Measurements from ENCODE around the gene MED12L.

MED12L gene

GRCh38 chr3:151107177-151107576 lies 21.7 kb downstream of the MED12L start:
- no peak overlapping the region for H3K27ac Mint-ChIP-seq
- no peak overlapping the region for H3K4me3 Mint-ChIP-seq
- no peaks in the 10 kb centered on the region for H3K36me3 Mint-ChIP-seq
- H3K9me3 Mint-ChIP-seq (ENCODE audit: low read depth), result no peaks in the 10 kb centered on the region
- H3K27me3 Mint-ChIP-seq, result peaks cover 4% of the 10 kb centered on the region
- H3K4me1 Mint-ChIP-seq (ENCODE audit: low read depth), result no peaks in the 10 kb centered on the region

GRCh38 chr3:151107701-151108100 lies 22.2 kb downstream of the MED12L start:
- Mint-ChIP-seq H3K4me3 (no peak overlapping the region), H3K4me1 (ENCODE audit: low read depth) (no peaks in the 10 kb centered on the region), H3K27ac (no peak overlapping the region), H3K9me3 (ENCODE audit: low read depth) (no peaks in the 10 kb centered on the region), H3K36me3 (no peaks in the 10 kb centered on the region), H3K27me3 (peaks cover 4% of the 10 kb centered on the region)

- Mint-ChIP-seq H3K27me3 (peaks cover 4% of the 10 kb centered on the region), H3K4me3 (no peak overlapping the region), H3K9me3 (ENCODE audit: low read depth) (no peaks in the 10 kb centered on the region), H3K27ac (no peak overlapping the region), H3K36me3 (no peaks in the 10 kb centered on the region), H3K4me1 (ENCODE audit: low read depth) (no peaks in the 10 kb centered on the region)
Observed at GRCh38 chr3:151109286-151109800, 23.9 kb downstream of the MED12L start.

GRCh38 chr3:151112731-151113130 lies 27.3 kb downstream of the MED12L start:
- no peak overlapping the region for H3K27ac Mint-ChIP-seq
- H3K4me1 Mint-ChIP-seq (ENCODE audit: low read depth), result no peaks in the 10 kb centered on the region
- H3K4me3 Mint-ChIP-seq, result no peak overlapping the region
- H3K36me3 Mint-ChIP-seq, result no peaks in the 10 kb centered on the region
- H3K9me3 Mint-ChIP-seq (ENCODE audit: low read depth), result no peaks in the 10 kb centered on the region
- H3K27me3 Mint-ChIP-seq, result peaks cover 6% of the 10 kb centered on the region

- H3K27me3 Mint-ChIP-seq, result peaks cover 4% of the 10 kb centered on the region
- no peaks in the 10 kb centered on the region for H3K36me3 Mint-ChIP-seq
- H3K27ac Mint-ChIP-seq, result no peak overlapping the region
- H3K9me3 Mint-ChIP-seq (ENCODE audit: low read depth), result no peaks in the 10 kb centered on the region
- H3K4me3 Mint-ChIP-seq, result no peak overlapping the region
- no peaks in the 10 kb centered on the region for H3K4me1 Mint-ChIP-seq (ENCODE audit: low read depth)
Observed at GRCh38 chr3:151113343-151113742, 27.9 kb downstream of the MED12L start.

GRCh38 chr3:151117047-151117446 lies 31.6 kb downstream of the MED12L start:
- no peaks in the 10 kb centered on the region for H3K4me1 Mint-ChIP-seq (ENCODE audit: low read depth)
- H3K9me3 Mint-ChIP-seq (ENCODE audit: low read depth), result no peaks in the 10 kb centered on the region
- H3K27ac Mint-ChIP-seq, result no peak overlapping the region
- peaks cover 2% of the 10 kb centered on the region for H3K27me3 Mint-ChIP-seq
- H3K36me3 Mint-ChIP-seq, result no peaks in the 10 kb centered on the region
- H3K4me3 Mint-ChIP-seq, result no peak overlapping the region

GRCh38 chr3:151119188-151119587 lies 33.7 kb downstream of the MED12L start:
- H3K27me3 Mint-ChIP-seq, result peaks cover 2% of the 10 kb centered on the region
- no peak overlapping the region for H3K27ac Mint-ChIP-seq
- H3K36me3 Mint-ChIP-seq, result no peaks in the 10 kb centered on the region
- H3K4me1 Mint-ChIP-seq (ENCODE audit: low read depth), result no peaks in the 10 kb centered on the region
- no peaks in the 10 kb centered on the region for H3K9me3 Mint-ChIP-seq (ENCODE audit: low read depth)
- H3K4me3 Mint-ChIP-seq, result no peak overlapping the region

GRCh38 chr3:151120409-151120808 lies 34.9 kb downstream of the MED12L start:
- Mint-ChIP-seq H3K27ac (no peak overlapping the region), H3K27me3 (peaks cover 2% of the 10 kb centered on the region), H3K4me1 (ENCODE audit: low read depth) (no peaks in the 10 kb centered on the region), H3K9me3 (ENCODE audit: low read depth) (no peaks in the 10 kb centered on the region), H3K36me3 (no peaks in the 10 kb centered on the region), H3K4me3 (no peak overlapping the region)

GRCh38 chr3:151121016-151121415 lies 35.6 kb downstream of the MED12L start:
- no peak overlapping the region for H3K27ac Mint-ChIP-seq
- H3K27me3 Mint-ChIP-seq, result peaks cover 2% of the 10 kb centered on the region
- H3K4me1 Mint-ChIP-seq (ENCODE audit: low read depth), result no peaks in the 10 kb centered on the region
- H3K4me3 Mint-ChIP-seq, result no peak overlapping the region
- H3K36me3 Mint-ChIP-seq, result no peaks in the 10 kb centered on the region
- H3K9me3 Mint-ChIP-seq (ENCODE audit: low read depth), result no peaks in the 10 kb centered on the region

GRCh38 chr3:151123827-151124226 lies 38.4 kb downstream of the MED12L start:
- H3K36me3 Mint-ChIP-seq, result no peaks in the 10 kb centered on the region
- H3K4me1 Mint-ChIP-seq (ENCODE audit: low read depth), result no peaks in the 10 kb centered on the region
- H3K4me3 Mint-ChIP-seq, result no peak overlapping the region
- no peaks in the 10 kb centered on the region for H3K9me3 Mint-ChIP-seq (ENCODE audit: low read depth)
- no peaks in the 10 kb centered on the region for H3K27me3 Mint-ChIP-seq
- no peak overlapping the region for H3K27ac Mint-ChIP-seq

- Mint-ChIP-seq H3K36me3 (no peaks in the 10 kb centered on the region), H3K4me1 (ENCODE audit: low read depth) (no peaks in the 10 kb centered on the region), H3K4me3 (no peak overlapping the region), H3K27ac (no peak overlapping the region), H3K27me3 (no peaks in the 10 kb centered on the region), H3K9me3 (ENCODE audit: low read depth) (no peaks in the 10 kb centered on the region)
Observed at GRCh38 chr3:151124476-151124875, 39.0 kb downstream of the MED12L start.

GRCh38 chr3:151130428-151130827 lies 45.0 kb downstream of the MED12L start:
- H3K4me1 Mint-ChIP-seq (ENCODE audit: low read depth), result peaks cover 18% of the 10 kb centered on the region
- no peak overlapping the region for H3K4me3 Mint-ChIP-seq
- peaks cover 6% of the 10 kb centered on the region for H3K36me3 Mint-ChIP-seq
- H3K27me3 Mint-ChIP-seq, result peaks cover 2% of the 10 kb centered on the region
- H3K9me3 Mint-ChIP-seq (ENCODE audit: low read depth), result no peaks in the 10 kb centered on the region
- H3K27ac Mint-ChIP-seq, result no peak overlapping the region

GRCh38 chr3:151133175-151133574 lies 47.7 kb downstream of the MED12L start:
- Mint-ChIP-seq H3K9me3 (ENCODE audit: low read depth) (peaks cover 3% of the 10 kb centered on the region), H3K36me3 (peaks cover 6% of the 10 kb centered on the region), H3K27ac (no peak overlapping the region), H3K27me3 (peaks cover 2% of the 10 kb centered on the region), H3K4me1 (ENCODE audit: low read depth) (peaks cover 30% of the 10 kb centered on the region), H3K4me3 (no peak overlapping the region)

GRCh38 chr3:151133917-151134450 lies 48.5 kb downstream of the MED12L start:
- Mint-ChIP-seq H3K27me3 (peaks cover 2% of the 10 kb centered on the region), H3K36me3 (peaks cover 6% of the 10 kb centered on the region), H3K4me3 (no peak overlapping the region), H3K27ac (no peak overlapping the region), H3K9me3 (ENCODE audit: low read depth) (peaks cover 3% of the 10 kb centered on the region), H3K4me1 (ENCODE audit: low read depth) (peaks cover 30% of the 10 kb centered on the region)

- Mint-ChIP-seq H3K4me3 (peak overlapping the region; percentile 54), H3K27me3 (no peaks in the 10 kb centered on the region), H3K36me3 (peaks cover 6% of the 10 kb centered on the region), H3K9me3 (ENCODE audit: low read depth) (peaks cover 3% of the 10 kb centered on the region), H3K27ac (peak overlapping the region; percentile 47), H3K4me1 (ENCODE audit: low read depth) (peaks cover 30% of the 10 kb centered on the region)
Observed at GRCh38 chr3:151135541-151136337, 50.3 kb downstream of the MED12L start.

GRCh38 chr3:151142929-151143328 lies 57.5 kb downstream of the MED12L start:
- H3K27ac Mint-ChIP-seq, result no peak overlapping the region
- H3K4me3 Mint-ChIP-seq, result no peak overlapping the region
- H3K9me3 Mint-ChIP-seq (ENCODE audit: low read depth), result peaks cover 1% of the 10 kb centered on the region
- H3K27me3 Mint-ChIP-seq, result peaks cover 2% of the 10 kb centered on the region
- no peaks in the 10 kb centered on the region for H3K36me3 Mint-ChIP-seq
- no peaks in the 10 kb centered on the region for H3K4me1 Mint-ChIP-seq (ENCODE audit: low read depth)
